Right lobe of liver (tissue), 4 donors: ENCODE results near the gene SORL1.

Experiments
- CTCF ChIP-seq, 4 donors: fragments of 200-600 bp in 3 of 4; fragments of 450-650 bp in 1 of 4; IDR thresholded peaks; one replicate each; pipeline versions ENCODE4 v1.5.1 to v1.8.0; 2016 to 2022; ENCODE audit warnings: antibody characterized with exemption in 4 of 4, mild to moderate bottlenecking in 2 of 4
- POLR2A ChIP-seq: fragments of 450-650 bp; IDR thresholded peaks from one replicate; pipeline ENCODE4 v1.6.1; 2017; ENCODE audit warnings: antibody characterized with exemption, mild to moderate bottlenecking
- donor health status: DM: no; HTN: no; CAD: no.
- donor health status: DM: no; HTN: no; CAD: no.
- donor health status: DM: no; HTN: yes; CAD: no.

- TF ChIP-seq CTCF (IDR thresholded peaks at IDR 0.05): no peak
- TF ChIP-seq POLR2A: no peak
These were observed 11.7 kb downstream of the SORL1 start for GRCh38 chr11:121463689-121464335.
